Brain microvascular endothelial cell (primary cell): Measurements from ENCODE around the gene STAT2.

Experiments
- DNase-seq: peaks from one replicate; pipeline ENCODE4 v3.0.0-alpha.2; 2020
- H3K27ac ChIP-seq: fragments of 250-450 bp; sonication (Bioruptor Pico); 2 replicates; pipeline ENCODE4 v1.5.1; 2020; ENCODE audit warnings: mild to moderate bottlenecking, moderate library complexity
- H3K27me3 ChIP-seq: fragments of 250-450 bp; sonication (Bioruptor Pico); replicated peaks from 2 replicates; pipeline ENCODE4 v1.5.1; 2020; ENCODE audit warnings: mild to moderate bottlenecking
- H3K36me3 ChIP-seq: fragments of 250-450 bp; sonication (Bioruptor Pico); replicated peaks from 2 replicates; pipeline ENCODE4 v1.5.1; 2020; ENCODE audit warnings: mild to moderate bottlenecking
- H3K4me3 ChIP-seq: 2 replicates; pipeline ENCODE4 v1.5.1; 2011; ENCODE audit warnings: low read depth, mild to moderate bottlenecking, control low read depth, low read length, moderate library complexity
- in situ Hi-C: cut with HindIII; loops from 2 replicates; pipeline ENCODE4 v1.10.0; 2017; ENCODE audit warnings: low sequenced_read_pairs, low pct_ligation_motif_present
- TF ChIP-seq, protein P1 (sequence below): IDR thresholded peaks from 2 replicates; pipeline ENCODE4 v1.5.1; 2011; ENCODE audit warnings: low read depth, mild to moderate bottlenecking, moderate library complexity, low read length, control low read depth, inconsistent platforms; ENCODE audit errors: missing control alignments

Gene STAT2

DNA sequence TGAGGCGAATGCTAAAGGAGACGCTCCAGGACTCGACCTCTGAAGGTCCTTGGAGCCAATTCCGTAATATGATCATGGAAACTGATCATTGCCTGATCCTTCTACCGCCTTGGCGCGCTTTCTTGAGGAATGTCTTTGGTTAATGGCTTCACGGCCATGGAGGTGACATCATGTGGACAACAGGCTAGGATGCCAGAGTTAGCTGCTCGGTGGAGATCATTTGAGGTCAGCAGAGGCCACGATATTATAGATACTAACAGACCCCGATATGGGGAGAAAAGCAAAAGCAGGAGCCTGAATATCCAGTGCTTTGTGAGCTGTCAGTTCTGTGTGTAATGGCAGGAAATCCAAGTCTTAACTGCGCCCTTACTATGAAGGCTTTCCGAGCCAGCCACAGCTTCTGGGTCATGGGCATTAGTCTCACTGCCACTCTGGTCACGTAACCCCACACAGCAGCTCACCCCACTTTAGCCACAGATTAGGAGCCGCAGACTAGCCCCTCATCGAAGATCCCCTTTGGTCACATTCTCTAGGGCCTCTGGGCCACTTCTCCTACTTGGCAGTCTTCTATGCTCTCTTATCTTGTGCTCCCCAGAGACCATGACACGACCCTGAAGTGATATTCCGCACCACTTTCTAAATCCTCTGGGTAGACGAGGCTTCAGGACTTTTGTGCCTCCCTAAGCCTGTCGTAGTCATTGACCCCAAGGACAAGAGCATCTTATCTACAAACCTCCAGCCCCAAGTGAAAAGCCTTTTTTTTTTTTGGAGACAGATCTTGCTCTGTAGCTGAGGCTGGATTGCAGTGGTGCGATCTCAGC lies 59.1 kb downstream of the STAT2 start:
- Histone ChIP-seq H3K4me3 (peak overlapping the region; percentile 93), H3K27ac (peak overlapping the region; percentile 80), H3K27me3 (no peaks in the 10 kb centered on the region), H3K36me3 (peaks cover 16% of the 10 kb centered on the region)
- DNase-seq, result no peak
- in situ Hi-C loops, result no loop called here
- TF ChIP-seq, protein P1, sequence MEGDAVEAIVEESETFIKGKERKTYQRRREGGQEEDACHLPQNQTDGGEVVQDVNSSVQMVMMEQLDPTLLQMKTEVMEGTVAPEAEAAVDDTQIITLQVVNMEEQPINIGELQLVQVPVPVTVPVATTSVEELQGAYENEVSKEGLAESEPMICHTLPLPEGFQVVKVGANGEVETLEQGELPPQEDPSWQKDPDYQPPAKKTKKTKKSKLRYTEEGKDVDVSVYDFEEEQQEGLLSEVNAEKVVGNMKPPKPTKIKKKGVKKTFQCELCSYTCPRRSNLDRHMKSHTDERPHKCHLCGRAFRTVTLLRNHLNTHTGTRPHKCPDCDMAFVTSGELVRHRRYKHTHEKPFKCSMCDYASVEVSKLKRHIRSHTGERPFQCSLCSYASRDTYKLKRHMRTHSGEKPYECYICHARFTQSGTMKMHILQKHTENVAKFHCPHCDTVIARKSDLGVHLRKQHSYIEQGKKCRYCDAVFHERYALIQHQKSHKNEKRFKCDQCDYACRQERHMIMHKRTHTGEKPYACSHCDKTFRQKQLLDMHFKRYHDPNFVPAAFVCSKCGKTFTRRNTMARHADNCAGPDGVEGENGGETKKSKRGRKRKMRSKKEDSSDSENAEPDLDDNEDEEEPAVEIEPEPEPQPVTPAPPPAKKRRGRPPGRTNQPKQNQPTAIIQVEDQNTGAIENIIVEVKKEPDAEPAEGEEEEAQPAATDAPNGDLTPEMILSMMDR, result no peak

GRCh38 chr12:56299853-56300643 lies 59.9 kb downstream of the STAT2 start, which contains the start of gene CS:
CS (minus strand) TSS chr12:56300330; CDS start chr12:56300201, 129 bp downstream.
- no peaks in the 10 kb centered on the region for H3K27me3 ChIP-seq
- peak within 1 kb of the TSS; percentile 93 for H3K4me3 ChIP-seq
- peak; percentile 97 for DNase-seq
- peaks cover 12% of the 10 kb centered on the region for H3K36me3 ChIP-seq
- in situ Hi-C loops, result no loop called here
- peak within 1 kb of the TSS; percentile 80 for H3K27ac ChIP-seq
- TF ChIP-seq, protein P1, result no peak

DNA sequence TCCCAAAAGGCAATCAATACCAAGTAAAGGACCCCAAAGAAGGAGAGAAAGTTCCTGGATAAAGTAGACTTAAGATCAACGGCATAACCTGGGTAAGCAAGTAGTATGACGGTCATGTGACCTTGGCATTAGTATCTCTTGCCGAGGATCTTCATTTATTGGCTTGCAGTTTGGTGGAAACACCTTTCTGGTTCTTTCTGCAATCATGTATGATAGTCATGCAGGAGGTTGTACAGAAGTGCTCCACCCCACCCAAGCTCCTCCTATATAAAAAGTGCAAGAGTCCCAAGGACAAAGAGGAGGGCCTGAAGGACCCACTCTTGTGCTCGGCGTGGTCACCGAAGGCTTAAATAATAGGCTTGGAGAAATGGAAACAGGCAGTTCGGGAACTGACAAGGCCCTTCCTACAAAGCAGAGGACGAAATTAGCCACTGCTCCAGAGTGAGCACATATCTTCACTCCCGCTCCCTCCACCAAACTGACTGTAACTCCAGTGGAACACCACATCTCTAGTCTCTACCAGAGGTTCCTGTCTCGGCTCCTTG lies 60.5 kb downstream of the STAT2 start:
- TF ChIP-seq, protein P1, result no peak
- in situ Hi-C loops, result no loop called here
- Histone ChIP-seq H3K4me3 (peak overlapping the region; percentile 93), H3K36me3 (peaks cover 9% of the 10 kb centered on the region), H3K27me3 (no peaks in the 10 kb centered on the region), H3K27ac (peak overlapping the region; percentile 80)
- no peak for DNase-seq

DNA sequence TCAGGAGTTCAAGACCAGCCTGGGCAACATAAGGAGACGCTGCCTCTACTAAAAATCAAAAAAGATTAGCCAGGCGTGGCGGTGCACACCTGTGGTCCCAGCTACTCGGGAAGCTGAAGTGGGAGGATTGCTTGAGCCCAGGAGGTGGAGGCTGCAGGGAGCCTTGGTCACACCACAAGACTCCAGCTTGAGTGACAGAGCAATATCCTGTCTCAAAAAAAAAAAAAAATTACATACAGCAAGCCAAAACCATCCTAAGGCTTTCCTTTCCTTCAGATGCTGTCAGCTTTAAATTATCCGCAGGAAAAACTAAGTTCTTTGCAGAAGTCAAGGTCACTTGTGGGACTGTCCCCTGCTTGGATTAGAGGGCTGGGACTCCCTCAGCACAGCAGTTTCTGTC lies 61.1 kb downstream of the STAT2 start:
- Histone ChIP-seq H3K4me3 (peak overlapping the region; percentile 93), H3K27ac (no peak overlapping the region), H3K36me3 (peaks cover 9% of the 10 kb centered on the region), H3K27me3 (no peaks in the 10 kb centered on the region)
- in situ Hi-C loops, result no loop called here
- TF ChIP-seq, protein P1, result no peak
- DNase-seq, result no peak

- no peak overlapping the region for H3K4me3 ChIP-seq
- in situ Hi-C loops, result no loop called here
- H3K27me3 ChIP-seq, result no peaks in the 10 kb centered on the region
- no peak overlapping the region for H3K27ac ChIP-seq
- peaks cover 9% of the 10 kb centered on the region for H3K36me3 ChIP-seq
- DNase-seq, result no peak
- TF ChIP-seq, protein P1, result no peak
Observed at GRCh38 chr12:56297400-56297799, 62.5 kb downstream of the STAT2 start.
